ENCODE results near the gene DNMBP.
"Not testable (repeated sequence)": the region's sequence is repeated elsewhere in the genome, so short reads cannot be mapped to it uniquely, and the experiment has no call there.

Gene DNMBP

DNA sequence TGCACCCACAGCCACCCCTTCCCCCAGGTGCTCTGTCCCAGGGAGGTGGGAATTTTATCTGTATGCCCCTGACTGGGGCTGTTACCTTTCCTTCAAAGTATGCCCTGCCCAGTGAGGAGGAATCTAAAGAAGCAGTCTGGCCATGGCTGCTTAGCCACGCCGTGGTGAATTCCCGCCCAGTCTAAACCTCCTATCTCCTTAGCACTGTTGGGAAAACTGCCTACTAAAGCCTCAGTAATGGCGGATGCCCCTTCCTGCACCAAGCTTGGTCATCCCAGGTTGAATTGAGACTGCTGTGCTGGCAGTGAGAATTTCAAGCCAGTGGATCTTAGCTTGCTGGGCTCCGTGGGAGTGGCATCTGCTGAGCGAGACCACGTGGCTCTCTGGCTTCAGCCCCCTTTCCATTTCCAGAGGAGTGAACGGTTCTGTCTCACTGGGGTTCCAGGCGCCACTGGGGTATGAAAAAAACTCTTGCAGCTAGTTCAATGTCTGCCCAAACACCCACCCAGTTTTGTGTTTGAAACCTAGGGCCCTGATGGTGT, 140.1 kb downstream of the DNMBP start:
- Mint-ChIP-seq H3K4me3 (no peak overlapping the region), H3K4me1 (ENCODE audit: low read depth) (peaks cover 4% of the 10 kb centered on the region), H3K27ac (no peak overlapping the region), H3K27me3 (ENCODE audit: low read depth) (peaks cover 69% of the 10 kb centered on the region), H3K36me3 (ENCODE audit: low read depth) (no peaks in the 10 kb centered on the region), H3K9me3 (peaks cover 10% of the 10 kb centered on the region)

DNA sequence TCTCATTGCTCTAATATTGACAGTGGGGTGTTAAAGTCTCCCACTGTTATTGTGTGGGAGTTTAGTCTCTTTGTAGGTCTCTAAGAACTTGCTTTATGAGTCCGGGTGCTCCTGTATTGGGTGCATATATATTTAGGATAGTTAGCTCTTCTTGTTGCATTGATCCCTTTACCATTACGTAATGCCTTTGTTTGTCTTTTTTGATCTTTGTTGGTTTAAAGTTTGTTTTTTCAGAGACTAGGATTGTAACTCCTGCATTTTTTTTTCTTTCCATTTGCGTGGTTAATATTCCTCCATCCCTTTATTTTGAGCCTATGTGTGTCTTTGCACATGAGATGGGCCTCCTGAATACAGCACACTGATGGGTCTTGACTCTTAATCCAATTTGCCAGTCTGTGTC, 142.5 kb downstream of the DNMBP start:
- peaks cover 10% of the 10 kb centered on the region for H3K9me3 Mint-ChIP-seq
- not testable (repeated sequence) for H3K4me3 Mint-ChIP-seq; H3K36me3 Mint-ChIP-seq (ENCODE audit: low read depth); H3K4me1 Mint-ChIP-seq (ENCODE audit: low read depth); H3K27ac Mint-ChIP-seq
- peaks cover 66% of the 10 kb centered on the region for H3K27me3 Mint-ChIP-seq (ENCODE audit: low read depth)

DNA sequence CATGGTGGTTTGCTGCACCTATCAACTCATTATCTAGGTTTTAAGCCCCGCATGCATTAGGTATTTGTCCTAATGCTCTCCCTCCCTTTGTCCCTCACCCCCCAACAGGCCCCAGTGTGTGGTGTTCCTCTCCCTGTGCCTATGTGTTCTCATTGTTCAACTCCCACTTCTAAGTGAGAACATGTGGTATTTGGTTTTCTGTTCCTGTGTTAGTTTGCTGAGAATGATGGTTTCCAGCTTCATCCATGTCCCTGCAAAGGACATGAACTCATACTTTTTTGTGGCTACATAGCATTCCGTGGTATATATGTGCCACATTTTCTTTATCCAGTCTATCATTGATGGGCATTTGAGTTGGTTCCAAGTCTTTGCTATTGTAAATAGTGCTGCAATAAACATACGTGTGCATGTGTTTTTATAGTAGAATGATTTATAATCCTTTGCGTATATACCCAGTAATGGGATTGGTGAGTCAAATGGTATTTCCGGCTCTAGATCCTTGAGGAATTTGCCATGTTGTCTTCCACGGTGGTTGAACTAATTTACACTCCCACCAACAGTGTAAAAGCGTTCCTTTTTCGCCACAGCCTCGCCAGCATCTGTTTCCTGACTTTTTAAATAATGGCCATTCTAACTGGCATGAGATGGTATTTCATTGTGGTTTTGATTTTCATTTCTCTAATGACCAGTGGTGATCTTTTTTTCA, 146.1 kb downstream of the DNMBP start:
- not testable (repeated sequence) for H3K4me1 Mint-ChIP-seq (ENCODE audit: low read depth); H3K27ac Mint-ChIP-seq; H3K36me3 Mint-ChIP-seq (ENCODE audit: low read depth); H3K4me3 Mint-ChIP-seq
- Mint-ChIP-seq H3K9me3 (peaks cover 10% of the 10 kb centered on the region), H3K27me3 (ENCODE audit: low read depth) (peaks cover 49% of the 10 kb centered on the region)

DNA sequence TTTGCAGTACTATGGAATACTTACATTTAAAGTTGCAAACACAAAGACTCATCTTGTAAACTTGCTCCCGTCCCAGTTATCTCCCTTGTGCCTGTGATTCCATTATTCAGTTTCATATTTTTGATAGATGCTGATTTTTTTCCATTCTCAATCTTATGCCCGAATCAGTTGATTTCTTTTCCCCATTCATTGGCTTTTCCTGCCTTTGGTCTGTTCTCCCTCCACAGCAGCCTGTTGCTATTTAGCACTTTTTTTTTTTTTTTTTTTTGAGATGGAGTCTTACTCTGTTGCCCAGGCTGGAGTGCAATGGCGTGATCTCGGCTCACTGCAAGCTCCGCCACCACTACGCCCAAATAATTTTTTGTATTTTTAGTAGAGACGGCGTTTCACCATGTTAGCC, 149.3 kb downstream of the DNMBP start:
- Mint-ChIP-seq H3K27ac (no peak overlapping the region), H3K4me3 (no peak overlapping the region), H3K27me3 (ENCODE audit: low read depth) (peaks cover 23% of the 10 kb centered on the region), H3K9me3 (no peaks in the 10 kb centered on the region), H3K36me3 (ENCODE audit: low read depth) (no peaks in the 10 kb centered on the region), H3K4me1 (ENCODE audit: low read depth) (no peaks in the 10 kb centered on the region)

DNA sequence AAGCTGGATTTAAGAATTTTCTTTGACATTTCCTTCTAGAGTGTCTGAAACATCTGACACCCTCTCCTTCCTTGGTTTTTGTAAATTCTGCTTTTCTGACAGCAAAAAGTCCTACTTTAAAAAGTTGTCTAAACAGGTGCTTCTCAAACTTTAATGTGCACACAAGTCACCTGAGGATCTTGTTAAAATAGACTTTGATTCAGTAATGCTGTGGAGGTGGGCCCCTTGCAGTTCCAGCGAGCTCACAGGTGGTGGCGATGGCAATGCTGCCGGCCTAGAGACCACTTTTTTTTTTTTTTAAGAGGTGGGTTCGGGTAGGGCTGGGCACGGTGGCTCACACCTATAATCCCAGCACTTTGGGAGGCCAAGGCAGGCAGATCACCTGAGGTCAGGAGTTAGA, 150.2 kb downstream of the DNMBP start:
- Mint-ChIP-seq H3K9me3 (no peaks in the 10 kb centered on the region), H3K4me1 (ENCODE audit: low read depth) (no peaks in the 10 kb centered on the region), H3K4me3 (no peak overlapping the region), H3K27me3 (ENCODE audit: low read depth) (peaks cover 17% of the 10 kb centered on the region), H3K36me3 (ENCODE audit: low read depth) (no peaks in the 10 kb centered on the region), H3K27ac (no peak overlapping the region)

DNA sequence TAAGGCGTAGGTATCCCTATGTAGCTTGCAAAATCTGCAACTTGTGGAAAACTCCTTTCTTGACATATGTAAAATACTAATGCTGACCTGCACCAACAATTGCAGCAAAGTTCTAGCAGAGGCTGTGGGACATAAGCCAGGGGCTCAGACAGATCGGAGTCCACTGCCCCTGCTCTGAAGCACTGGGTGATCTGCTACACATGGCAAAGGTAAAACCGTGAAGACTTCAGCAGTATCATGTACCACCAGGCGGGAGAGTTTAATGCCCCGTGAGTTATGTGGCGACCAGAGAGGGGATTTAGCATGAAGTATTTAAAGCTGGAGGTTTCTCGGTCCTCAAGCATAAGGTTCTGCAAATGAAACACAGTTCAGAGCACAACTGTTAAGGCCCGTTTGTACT, 150.9 kb downstream of the DNMBP start:
- H3K4me3 Mint-ChIP-seq: no peak overlapping the region
- no peaks in the 10 kb centered on the region for H3K9me3 Mint-ChIP-seq
- H3K4me1 Mint-ChIP-seq (ENCODE audit: low read depth): no peaks in the 10 kb centered on the region
- no peak overlapping the region for H3K27ac Mint-ChIP-seq
- peaks cover 10% of the 10 kb centered on the region for H3K27me3 Mint-ChIP-seq (ENCODE audit: low read depth)
- no peaks in the 10 kb centered on the region for H3K36me3 Mint-ChIP-seq (ENCODE audit: low read depth)

DNA sequence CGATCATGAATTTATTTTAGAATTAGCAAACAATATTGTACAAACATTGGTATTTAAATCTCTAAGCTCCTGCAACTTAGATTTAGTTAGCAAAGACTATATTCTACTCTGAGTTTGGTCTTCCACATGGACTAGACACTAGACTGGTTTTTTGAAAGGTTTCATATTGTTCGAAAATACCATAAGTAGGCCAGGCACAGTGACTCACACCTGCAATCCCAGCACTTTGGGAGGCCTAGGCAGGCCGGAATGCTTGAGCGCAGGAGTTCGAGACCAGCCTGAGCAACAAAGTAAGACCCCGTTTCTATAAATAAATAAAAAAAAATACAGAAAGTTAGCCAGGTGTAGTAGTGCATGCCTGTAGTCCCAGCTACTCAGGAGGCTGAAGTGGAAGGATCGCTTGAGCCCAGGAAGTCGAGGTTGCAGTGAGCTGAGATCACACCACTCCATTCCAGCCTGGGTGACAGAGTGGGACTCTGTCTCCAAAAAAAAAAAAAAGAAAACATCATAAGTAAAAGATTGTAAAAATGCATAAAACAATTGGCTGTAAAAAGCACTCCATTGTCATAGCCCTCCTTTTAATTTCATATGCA, 154.2 kb downstream of the DNMBP start:
- no peaks in the 10 kb centered on the region for H3K9me3 Mint-ChIP-seq
- H3K4me3 Mint-ChIP-seq: no peak overlapping the region
- no peaks in the 10 kb centered on the region for H3K4me1 Mint-ChIP-seq (ENCODE audit: low read depth)
- peaks cover 3% of the 10 kb centered on the region for H3K27me3 Mint-ChIP-seq (ENCODE audit: low read depth)
- no peak overlapping the region for H3K27ac Mint-ChIP-seq
- no peaks in the 10 kb centered on the region for H3K36me3 Mint-ChIP-seq (ENCODE audit: low read depth)

DNA sequence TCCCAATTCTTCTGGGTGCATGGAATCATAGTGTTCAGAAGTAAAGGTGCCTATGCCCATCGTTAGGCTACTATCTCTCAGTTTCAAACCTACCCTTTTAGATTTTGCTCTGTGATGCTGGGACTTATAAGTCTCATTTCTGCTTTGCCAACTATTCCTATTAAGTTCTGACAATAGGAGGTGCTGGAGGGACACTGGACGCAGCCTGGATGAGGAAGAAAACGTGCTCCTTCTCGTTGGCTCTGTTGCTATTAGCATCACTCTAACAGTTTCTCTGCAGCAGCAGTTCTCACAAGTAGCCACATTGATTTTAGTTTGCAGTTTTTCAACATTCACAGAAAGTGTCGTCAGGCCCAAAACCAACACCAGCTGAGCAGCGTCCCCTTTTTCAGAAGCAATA, 154.9 kb downstream of the DNMBP start:
- no peaks in the 10 kb centered on the region for H3K36me3 Mint-ChIP-seq (ENCODE audit: low read depth)
- H3K27me3 Mint-ChIP-seq (ENCODE audit: low read depth): peaks cover 3% of the 10 kb centered on the region
- no peak overlapping the region for H3K4me3 Mint-ChIP-seq
- H3K27ac Mint-ChIP-seq: no peak overlapping the region
- no peaks in the 10 kb centered on the region for H3K9me3 Mint-ChIP-seq
- H3K4me1 Mint-ChIP-seq (ENCODE audit: low read depth): no peaks in the 10 kb centered on the region

DNA sequence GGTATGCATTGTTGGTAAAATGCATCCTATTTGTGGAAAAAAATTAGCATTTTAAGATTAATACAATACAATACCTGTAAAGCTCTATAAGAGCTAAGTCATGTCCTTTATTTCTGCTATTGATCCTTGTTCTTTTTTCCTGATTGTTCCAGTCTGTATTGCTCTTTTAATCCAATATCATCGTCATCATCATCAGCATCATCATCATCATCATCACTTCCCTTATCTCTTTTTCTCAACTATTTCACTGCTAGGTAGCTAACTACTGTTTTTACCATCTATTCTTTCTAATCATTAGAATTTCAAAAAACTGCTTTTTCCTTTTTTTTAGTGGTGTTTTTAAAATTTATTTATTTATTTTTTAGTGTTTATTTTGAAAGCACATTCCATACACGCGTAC, 156.1 kb downstream of the DNMBP start:
- no peak overlapping the region for H3K4me3 Mint-ChIP-seq
- H3K27ac Mint-ChIP-seq: no peak overlapping the region
- H3K27me3 Mint-ChIP-seq (ENCODE audit: low read depth): peaks cover 3% of the 10 kb centered on the region
- H3K36me3 Mint-ChIP-seq (ENCODE audit: low read depth): no peaks in the 10 kb centered on the region
- H3K4me1 Mint-ChIP-seq (ENCODE audit: low read depth): no peaks in the 10 kb centered on the region
- no peaks in the 10 kb centered on the region for H3K9me3 Mint-ChIP-seq

DNA sequence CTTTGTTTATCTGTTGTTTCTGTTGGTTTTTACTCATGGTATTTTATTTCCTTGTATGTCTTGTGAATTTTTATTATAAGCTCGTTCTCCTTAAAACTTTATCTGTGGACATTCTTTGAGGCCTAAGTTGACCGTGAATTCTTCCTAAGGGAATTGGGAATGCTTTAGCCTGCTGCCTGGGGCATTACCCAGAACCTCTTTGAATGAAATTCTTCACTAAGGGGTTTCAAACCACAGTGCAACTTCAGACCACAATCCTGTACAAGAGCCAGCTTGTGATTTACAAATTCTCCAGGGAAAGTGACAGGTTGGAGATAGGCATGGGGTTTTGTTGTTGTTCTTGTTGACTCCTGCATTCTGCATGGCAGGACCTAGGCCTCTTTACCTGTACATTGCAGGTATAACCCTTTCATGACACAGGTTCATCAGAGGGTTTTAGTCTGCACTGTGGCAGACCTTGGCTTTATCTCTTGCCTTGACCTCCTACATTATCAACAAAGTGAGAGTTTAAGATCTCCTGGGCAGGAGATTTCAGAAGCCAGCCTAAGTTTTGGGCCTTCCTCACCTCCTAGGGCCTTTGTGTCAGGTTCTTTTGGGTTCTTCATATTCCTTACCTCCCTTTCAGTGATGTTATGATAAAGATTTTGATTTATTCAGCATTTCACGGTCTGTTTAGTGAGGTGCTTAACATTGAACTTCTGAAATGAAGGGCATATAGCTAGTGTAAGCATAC, 157.1 kb downstream of the DNMBP start:
- no peaks in the 10 kb centered on the region for H3K9me3 Mint-ChIP-seq
- no peaks in the 10 kb centered on the region for H3K36me3 Mint-ChIP-seq (ENCODE audit: low read depth)
- peaks cover 1% of the 10 kb centered on the region for H3K27me3 Mint-ChIP-seq (ENCODE audit: low read depth)
- no peak overlapping the region for H3K4me3 Mint-ChIP-seq
- H3K27ac Mint-ChIP-seq: no peak overlapping the region
- H3K4me1 Mint-ChIP-seq (ENCODE audit: low read depth): no peaks in the 10 kb centered on the region

DNA sequence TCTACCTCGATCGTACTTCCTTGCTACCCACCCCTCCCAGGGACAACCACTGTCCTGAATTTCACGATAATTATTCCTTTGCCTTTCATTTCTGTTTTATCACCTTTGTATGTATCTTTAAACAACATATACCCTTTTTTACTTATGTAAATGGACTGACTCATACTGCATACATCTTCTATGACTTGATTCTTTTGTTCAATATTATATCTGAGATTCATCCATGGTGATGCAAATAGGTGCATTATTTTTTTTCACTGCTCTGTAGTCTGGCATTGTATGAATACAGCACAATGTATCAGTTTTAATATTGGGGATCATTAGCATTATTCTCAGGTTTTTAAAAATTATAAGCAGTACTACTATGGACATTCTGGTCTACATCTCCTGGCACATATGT, 157.9 kb downstream of the DNMBP start:
- Mint-ChIP-seq H3K27me3 (ENCODE audit: low read depth) (no peaks in the 10 kb centered on the region), H3K4me3 (no peak overlapping the region), H3K27ac (no peak overlapping the region), H3K4me1 (ENCODE audit: low read depth) (no peaks in the 10 kb centered on the region), H3K36me3 (ENCODE audit: low read depth) (no peaks in the 10 kb centered on the region), H3K9me3 (no peaks in the 10 kb centered on the region)

DNA sequence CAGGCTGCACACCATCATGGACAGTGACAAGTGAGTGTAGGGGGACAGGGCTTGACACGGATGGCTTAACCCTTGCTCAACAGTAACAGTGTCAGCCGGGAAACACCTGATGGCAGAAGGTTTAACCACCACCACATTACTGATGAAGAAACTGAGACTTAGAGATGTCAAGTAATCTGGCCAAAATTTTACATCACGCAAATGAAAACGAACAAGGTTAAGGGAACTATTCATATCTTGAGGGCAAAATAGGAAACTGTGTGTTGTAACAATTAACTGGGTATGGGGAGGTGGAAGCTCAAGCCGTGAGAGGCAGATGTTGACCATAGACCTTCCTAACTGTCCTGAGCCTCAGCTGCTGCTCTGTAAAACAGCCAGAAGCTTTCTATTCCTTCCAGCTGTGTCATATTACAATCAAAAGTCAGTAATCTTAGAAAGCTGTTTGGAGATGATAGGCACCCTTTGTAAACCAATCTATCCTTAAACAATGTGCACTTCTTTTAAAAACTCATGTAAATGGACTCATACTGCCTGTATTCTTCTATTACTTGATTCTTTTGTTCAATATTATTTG, 158.9 kb downstream of the DNMBP start:
- Mint-ChIP-seq H3K27me3 (ENCODE audit: low read depth) (no peaks in the 10 kb centered on the region), H3K4me1 (ENCODE audit: low read depth) (peaks cover 4% of the 10 kb centered on the region), H3K36me3 (ENCODE audit: low read depth) (no peaks in the 10 kb centered on the region), H3K9me3 (no peaks in the 10 kb centered on the region), H3K4me3 (no peak overlapping the region), H3K27ac (no peak overlapping the region)

DNA sequence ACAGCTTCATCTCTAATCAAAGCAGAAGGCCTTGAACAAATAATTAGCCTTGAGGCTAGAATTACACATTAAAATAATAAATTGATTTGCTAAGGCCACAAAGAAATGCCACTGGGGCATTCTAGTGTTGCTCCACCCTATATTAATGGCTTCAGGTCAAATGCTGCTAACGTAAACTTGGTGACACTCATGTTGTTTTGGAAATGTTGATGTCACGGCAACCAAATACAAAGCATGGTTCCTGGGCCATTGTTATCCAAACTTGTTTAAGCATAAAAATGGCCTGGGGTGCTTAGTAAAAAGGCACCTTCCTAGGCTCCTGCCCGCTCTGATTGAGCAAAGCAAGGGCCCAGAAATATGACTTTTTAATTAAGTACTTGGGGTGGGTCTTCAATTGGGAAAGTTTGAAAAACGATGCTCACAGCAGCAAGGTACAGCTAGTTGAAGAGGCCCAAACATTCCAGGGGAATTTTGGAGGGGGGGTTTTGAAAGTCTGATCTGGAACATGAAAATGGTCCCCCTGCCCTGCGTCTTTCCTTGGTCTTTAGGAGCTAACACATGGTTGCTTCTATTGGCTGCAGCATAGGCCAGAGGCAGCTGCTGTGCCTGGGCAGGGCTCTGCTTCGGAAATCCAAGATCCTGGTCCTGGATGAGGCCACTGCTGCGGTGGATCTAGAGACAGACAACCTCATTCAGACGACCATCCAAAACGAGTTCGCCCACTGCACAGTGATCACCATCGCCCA, 159.6 kb downstream of the DNMBP start:
- Mint-ChIP-seq H3K36me3 (ENCODE audit: low read depth) (no peaks in the 10 kb centered on the region), H3K27me3 (ENCODE audit: low read depth) (no peaks in the 10 kb centered on the region)

DNA sequence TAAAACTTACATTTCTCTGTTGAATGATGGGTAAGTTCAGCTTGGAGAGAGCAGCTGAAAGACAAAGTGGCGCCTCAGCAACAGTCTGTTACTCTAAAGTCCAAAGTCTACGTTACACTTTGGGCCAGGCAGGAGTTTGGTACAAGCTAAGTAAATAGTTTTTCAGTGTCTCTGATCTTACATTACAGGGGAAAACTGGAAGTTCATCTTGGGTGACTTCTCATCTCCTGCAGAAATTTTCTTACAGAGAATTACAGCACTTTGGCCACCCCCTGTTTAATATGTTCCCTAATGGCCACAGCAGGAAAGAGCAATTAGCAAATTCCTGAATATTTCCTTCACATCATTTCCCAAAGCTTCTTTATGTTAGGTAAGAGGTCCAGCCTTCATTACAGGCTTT, 160.2 kb downstream of the DNMBP start:
- Mint-ChIP-seq H3K4me1 (ENCODE audit: low read depth) (peaks cover 4% of the 10 kb centered on the region), H3K27me3 (ENCODE audit: low read depth) (no peaks in the 10 kb centered on the region), H3K9me3 (no peaks in the 10 kb centered on the region), H3K27ac (no peak overlapping the region), H3K4me3 (no peak overlapping the region), H3K36me3 (ENCODE audit: low read depth) (no peaks in the 10 kb centered on the region)

More for the DNA sequence above, 159.6 kb downstream of the DNMBP start:
- H3K9me3 Mint-ChIP-seq: no peaks in the 10 kb centered on the region
- H3K4me1 Mint-ChIP-seq (ENCODE audit: low read depth): peaks cover 4% of the 10 kb centered on the region
- H3K4me3 Mint-ChIP-seq: no peak overlapping the region
- no peak overlapping the region for H3K27ac Mint-ChIP-seq

Measured in T-helper 1 cell treated with Interleukin-12 subunit alpha and Interleukin-12 subunit beta and Interleukin-4 antibody, amounts not matched to agents 30 μg/mL and 1 μg/mL, for 36 hours (primary cell).